M059J (cell line): Measurements from ENCODE around the gene NCAM2. TPM values are rescaled to one million over a fixed set of nuclear protein-coding genes. Genes with fewer than 3 reads are reported as not detected.

ENCODE experiments used
- DNase-seq: peaks from one replicate; pipeline ENCODE4 v3.0.0-alpha.2; 2012; ENCODE audit warnings: low read depth
- total RNA-seq: library from RNA; depleted of rRNA; stranded (reverse); fragments of >200 nt; shearing (Covaris generic); gene quantifications from 2 replicates; pipeline ENCODE4 v1.2.3, GENCODE V29; 2014; rRNA removed

NCAM2 gene
- 2.4 and 3.1 TPM in 2 replicates for total RNA-seq

DNA sequence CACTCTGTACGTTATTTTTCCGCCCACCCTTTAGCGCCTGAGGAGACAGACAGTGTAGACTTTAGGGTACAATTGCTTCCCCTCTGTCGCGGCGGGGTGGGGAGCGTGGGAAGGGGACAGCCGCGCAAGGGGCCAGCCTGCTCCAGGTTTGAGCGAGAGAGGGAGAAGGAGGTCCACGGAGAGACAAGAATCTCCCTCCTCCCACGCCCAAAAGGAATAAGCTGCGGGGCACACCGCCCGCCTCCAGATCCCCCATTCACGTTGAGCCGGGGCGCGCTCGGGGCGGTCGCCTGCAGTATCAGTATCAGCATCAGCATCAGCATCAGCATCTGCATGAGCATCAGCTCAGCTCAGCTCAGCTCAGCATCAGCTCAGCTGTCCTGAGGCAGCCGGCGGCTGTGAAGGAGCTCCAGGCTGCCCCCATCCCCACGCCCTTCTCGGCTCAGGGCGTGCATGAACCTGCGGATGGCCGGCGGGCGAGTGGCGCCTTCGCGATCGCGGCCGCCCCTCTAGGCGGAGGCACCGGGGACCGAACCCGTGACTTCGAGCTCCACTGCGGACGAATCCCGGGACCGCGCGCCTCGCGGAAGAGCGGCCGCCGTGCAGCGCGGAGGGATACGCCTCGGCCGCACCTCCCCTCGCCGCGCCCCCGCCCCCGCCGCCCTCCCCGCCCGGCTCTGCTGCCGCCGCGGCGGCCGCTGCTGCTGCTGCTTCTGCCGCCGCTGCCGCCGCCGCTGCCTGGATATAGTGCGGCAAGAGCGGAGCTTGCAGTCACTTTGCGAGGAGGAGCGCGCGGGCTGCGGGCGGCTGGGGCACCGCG lies at the start of gene NCAM2:
Gene NCAM2 (plus strand): TSS at position 774 of the 820 bp plus-strand sequence.
- peak; percentile 40 for DNase-seq

DNA sequence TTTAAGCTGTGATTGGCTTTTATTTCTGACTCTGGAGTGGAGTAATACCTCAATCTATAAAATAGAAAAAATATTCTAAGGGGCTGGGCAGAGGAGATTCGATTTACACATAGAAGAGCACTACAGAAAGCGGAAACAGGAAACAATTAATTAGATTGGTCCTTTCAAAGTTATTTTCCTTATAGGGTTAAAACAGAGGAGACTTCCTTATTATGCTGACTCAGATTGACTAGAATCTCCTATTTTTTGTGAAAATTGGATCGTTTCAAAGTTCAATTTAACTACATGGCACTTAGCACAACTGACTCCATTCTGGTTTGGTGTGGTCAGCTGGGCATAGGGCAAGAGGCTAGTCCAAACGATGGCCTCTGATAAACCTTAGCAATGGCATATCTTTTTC lies 48.3 kb upstream of the NCAM2 start:
- no peak for DNase-seq

DNA sequence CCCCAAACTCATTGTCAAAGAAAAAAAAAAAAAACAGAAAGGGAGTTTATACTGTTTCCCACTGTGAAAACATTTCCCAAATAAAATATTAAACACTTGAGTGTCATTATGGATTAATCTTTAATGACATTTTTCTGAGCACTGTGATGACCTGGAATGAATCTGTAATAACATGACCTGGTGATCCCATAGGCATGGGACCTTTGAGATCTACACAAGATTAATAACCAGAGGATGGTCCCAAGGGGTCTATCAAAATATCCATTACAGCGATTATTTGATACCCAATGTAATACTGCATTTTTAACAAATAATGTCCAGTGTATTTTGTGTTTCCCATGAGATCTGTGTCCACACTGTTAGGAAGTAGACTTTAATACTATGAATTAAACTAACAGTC lies 32.4 kb upstream of the NCAM2 start:
- DNase-seq = no peak

DNA sequence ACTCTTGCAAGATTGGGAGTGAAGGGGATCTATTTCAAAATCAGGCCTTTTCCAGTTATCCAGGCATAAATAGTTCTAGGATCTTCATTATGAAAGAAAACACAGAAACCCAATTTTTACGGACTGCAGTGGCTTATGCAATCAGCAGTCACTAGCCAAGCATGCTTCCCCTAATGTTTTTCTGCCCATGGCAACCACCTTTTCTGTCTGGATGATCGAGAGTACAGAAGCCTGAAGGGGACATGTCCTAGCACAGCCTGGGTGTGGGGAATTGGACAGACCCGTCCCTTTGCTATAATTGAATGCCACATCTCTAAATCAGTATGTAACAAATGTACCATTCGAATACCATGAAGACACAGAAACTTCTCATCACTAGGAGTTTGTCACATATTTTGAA lies 29.8 kb upstream of the NCAM2 start:
- peak; percentile 2 for DNase-seq

DNA sequence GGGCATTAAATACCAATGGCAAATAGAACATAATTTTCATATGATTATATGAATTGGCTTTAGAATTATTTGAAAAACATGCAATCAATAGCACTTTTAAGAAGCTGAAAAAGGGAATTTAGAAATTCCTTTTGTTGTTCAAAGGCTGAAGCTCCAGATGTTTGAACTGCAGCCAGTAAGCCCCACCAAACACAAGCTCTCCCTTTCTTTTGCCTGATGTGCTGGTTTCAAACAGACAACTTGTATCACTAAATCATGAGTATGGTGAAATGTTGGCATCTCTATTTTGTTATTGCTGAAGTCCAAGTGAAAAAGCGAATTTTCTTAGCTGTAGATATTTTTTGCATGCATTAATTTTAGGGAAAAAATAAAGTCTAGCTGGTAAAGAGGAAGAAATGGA lies 27.5 kb upstream of the NCAM2 start:
- no peak for DNase-seq

DNA sequence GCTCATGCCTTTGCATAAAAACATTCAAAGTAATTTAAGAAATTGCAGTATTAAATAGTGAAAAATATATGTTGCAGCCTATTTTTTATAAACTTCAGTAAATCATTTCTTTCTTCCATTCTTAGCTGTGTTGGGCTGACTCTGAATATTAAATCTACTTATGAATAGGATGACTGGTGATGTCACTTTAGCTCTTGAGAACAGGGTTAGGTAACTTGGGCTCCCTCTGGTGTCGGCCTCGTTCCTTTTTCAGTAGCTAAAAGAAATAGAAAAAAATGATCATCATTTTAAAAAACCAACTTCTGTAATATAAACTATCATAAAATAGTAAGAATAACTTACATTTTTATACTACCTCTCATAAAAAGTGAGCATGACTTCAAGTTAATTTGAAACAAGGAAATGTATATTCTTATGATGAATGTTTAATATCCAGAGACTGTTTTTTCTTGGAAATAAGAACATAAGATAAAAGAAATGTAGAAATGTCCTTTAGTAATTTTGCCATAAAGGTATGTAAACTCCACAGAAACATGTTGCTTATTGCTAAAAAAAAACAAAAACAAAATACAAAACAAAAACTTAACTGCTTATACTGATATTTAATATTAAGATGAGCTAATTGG lies 26.8 kb upstream of the NCAM2 start:
- peak; percentile 37 for DNase-seq

DNA sequence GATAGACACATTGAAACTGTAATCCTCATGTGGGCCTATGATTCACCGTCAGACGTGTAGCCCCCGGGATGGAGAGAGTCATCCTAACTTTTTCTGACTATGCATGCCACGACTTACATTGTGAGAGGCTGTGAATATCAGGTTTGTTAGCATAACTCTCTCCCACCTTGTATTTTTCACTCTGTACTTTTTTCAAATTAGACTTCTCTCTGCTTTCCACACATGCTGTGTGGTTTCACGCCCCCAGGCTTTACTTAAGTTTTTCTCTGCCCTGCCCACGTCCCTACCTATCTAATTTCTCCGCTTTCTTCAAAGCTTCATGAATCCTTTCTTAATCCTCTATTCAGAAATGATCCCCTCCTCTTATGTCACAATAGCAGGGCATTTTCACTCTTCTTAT lies 3.4 kb upstream of the NCAM2 start:
- no peak for DNase-seq

DNA sequence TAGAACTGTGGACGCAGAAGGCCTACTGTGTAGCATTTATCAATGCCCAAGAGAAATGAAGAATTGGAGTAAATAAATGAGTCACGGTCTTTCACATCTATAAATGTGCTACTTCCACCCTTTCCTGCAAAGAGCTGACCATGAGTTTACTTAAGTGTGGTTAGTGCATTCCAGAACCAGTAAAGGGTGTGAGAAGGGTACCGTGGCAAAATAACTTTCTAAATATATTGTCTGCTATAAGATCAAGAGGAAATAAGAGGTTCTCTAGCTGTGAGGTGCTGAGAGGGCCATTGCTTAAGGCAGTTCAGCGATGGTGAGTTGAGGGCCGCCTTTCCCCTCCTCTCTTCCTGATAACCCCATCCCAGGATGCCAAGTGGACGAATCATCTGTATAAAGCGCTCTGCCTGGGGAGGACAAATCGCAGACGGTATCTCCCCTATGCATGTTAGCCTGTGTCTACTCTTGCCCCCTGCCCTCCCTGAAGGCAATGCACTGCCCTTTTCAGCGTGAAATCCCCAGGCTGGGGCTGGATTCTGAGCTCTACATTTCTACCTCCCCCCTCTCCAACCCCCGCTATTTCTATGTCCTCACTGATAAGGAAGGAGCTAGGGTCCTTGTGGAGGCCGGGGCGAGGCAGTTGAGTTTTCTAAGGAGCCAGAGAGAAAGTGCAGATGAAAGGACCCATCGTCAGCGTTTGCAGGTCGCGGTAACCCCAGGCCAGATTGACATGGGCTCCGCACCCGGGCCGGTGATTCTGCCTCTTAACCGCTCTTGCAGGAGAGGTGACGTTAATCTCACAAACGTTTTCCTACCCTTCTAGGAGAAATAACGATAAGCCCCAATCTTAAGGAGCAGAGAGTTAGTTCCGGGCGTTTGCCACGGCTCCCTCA lies 1.5 kb upstream of the NCAM2 start:
- peak; percentile 58 for DNase-seq

DNA sequence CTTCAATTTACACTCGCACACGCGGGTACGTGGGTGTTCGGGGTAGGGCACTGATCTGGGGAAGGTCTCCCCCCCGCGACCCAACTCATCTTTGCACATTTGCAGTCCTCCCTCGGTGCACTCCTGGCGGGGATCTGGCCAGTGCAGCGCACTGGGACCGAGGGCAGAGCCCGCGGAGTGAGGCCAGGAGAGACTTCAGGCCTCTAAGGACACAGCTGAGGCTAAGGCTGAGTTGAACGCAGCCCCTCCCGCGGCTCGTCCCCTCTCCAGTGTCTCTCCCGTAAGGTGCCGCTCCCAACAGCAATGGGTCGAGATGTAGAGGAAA lies 936 bp upstream of the NCAM2 start:
- DNase-seq = no peak

DNA sequence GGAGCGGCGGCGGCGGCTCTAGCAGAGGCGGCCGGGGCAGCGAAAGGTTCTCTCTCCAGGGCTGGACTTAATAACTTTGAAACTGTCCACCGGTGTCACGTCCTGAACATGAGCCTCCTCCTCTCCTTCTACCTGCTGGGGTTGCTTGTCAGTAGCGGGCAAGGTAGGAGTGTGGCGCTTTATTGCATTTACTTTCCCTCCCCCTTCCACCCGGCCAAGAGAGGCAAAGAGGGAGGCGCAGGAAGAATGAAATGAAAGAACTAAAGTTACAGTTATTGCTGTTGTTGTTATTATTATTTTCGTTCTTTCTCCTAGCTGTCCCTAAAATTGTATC lies 214 bp downstream of the NCAM2 start:
- no peak for DNase-seq

DNA sequence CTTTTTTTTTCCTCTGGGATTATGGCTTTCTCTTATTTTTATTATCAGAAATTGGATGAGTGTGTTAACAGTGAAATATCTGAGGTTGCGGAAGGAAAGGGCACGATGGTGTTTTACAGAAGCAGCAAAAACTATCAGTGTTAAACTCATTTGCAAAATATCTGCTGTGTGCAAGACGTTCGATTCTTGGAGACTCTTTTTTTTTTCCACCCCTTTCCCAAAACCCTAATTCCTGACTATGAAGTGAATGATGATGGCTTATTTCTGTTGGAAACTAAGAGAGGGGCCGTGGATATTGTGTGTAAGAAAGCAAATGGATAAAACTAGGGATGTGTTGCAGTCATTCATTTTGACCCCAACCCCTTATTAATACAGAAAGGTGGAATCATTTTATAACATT lies 677 bp downstream of the NCAM2 start:
- DNase-seq = no peak

DNA sequence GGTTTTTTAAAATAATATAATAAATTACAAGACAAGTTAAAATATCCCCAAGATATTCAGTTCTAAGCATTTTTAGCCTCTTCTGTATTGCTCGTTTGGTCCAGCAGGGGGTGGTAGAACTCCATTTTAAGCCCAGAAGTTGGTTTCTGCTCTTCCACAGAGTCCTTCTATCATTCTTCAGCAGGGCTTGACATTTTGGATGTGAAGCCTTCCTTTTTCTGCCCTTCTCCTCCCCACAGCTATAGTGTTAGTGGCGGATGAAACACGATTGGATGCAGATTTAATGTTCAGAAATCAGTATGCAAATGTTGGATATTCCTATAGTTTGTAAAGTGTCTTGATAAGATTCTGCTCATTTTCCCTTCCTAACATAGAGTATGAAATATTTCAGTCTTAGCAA lies 1.4 kb downstream of the NCAM2 start:
- peak; percentile 35 for DNase-seq

DNA sequence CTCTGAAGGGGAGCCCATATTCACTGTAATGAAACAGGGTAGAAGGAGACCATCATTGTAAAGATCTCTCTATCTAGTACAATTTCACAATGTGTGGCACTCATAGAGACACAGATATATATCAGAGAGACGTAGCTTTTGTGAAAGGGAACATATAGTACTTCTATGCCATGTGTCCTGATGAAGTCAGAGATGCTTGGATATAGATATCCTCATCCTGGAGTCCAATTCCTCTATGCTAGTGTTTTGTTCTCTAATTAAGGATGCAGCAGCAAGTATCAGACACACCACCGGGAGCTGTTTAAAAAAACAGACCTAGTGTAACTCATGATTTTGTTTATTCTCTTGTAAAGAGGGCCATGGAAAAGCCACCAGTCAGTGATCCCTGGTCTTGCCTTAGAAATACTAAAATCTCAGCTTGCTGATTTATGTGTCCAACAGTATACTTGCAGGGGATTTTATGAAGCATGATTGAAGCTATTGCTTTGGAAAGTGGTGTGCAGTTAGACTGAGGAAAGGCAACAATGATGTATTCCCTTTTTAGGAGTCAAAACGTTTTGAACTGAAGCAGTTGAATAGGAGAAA lies 2.5 kb downstream of the NCAM2 start:
- no peak for DNase-seq

DNA sequence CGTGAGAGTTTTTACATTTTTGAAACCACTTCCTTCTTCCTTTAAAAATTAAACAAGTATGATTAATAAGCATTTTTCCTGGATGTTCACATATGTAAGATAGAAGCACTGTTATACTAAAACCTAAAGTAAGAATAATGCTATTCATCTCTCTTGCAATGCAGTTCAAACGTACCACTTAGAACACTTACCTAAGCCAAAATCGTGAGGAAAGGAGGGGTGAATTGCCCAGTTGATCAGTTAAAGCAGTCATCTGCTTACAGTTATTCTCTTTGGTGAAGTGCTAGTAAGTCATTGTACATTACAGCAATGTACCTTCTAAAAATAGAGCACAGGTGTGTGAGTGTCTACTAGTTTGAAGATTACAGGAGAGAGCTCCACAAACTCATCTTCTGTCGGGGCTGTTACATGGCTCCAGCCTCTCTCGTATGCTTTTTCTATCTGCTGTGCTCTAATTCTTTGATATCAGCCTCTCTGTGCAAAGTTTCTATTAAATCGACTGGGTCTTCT lies 3.4 kb downstream of the NCAM2 start:
- DNase-seq = no peak

DNA sequence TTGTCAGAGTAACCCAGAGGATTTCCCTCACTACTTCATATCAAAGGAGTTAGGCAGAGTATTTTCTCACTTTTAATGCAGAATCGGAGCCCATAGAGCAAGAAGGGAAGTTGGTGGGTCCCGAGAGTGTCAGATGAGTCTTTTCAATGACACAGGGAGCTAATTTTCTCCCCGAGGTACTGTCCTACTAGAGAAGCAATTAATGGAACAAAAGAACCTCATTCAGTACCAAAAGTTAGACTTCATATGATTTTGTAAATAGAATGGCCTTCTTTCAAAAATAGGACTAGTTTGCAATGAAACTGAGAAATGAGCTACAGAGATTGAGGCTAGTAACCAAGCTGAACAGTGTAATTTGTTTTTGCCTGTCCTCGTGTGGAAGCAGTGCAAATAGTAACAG lies 3.9 kb downstream of the NCAM2 start:
- DNase-seq = no peak

DNA sequence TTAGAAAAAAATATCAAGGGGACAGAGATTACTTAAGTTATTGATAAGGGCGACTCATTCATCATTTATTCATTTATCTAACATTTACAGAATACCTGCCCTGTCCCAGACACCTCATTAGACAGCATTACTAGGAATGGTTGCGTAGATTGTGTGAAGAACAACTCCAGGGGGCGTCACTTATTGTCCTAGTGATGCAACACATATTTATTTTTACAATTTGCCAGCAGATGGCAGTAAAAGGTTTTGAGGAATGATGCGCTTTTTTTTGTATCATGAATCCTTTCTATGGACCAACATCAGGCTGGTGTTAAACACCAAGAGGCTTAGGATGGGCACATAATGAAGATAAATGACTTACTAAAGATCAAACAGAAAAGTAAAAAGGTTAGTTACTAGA lies 5.5 kb downstream of the NCAM2 start:
- DNase-seq = peak; percentile 52

DNA sequence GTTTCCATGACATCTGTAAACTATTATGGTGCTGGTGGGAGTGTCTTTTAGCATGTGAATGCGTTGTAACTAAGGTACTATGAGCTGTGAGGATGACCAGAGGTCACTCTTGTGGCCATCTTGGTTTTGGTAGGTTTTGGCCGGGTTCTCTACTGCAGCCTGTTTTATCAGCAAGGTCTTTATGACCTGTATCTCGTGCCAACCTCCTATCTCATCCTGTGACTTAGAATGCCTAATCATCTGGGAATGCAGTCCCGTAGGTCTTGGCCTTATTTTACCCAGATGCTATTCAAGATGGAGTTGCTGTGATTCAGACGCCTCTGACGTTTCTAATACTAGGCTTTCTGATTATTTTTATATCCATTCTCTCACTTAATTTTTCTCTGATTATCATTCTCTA lies 9.4 kb downstream of the NCAM2 start:
- DNase-seq = peak; percentile 81

DNA sequence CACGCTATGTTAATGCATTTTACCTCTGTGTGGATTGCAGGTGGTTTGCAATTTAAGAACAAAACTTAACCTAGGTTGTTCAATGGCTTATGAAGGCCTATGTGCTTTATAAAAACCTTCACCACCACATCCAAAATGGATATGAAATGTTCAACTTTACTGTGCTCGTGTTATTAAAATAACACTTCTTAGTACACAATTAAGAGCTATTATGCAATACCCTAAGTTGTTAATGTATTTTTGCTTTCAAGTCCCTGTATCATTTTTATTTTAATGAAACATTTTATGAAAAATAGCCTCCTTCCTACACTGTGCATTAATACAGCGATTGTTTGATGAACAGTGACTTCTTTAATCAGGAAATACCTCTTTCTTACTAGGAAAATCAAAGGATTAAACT lies 12.0 kb downstream of the NCAM2 start:
- DNase-seq = no peak

DNA sequence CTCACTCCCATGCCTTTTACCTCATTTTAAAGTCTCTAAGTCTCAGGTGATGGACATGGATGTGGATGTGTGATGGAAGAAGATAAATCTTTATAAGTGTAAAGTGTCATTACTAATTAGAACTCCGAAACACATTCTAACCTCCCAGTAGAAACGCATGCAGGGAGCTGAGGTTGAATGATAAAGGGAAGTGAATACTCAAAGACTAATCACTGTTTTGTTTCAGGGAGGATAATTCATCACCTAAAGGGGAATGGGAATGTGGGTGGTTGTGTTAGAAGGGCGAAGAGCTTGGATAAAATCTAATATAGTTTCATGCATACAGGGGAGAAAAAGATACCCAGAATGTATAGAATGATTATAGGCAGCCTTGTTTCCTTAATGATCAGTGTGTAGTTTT lies 12.5 kb downstream of the NCAM2 start:
- no peak for DNase-seq

DNA sequence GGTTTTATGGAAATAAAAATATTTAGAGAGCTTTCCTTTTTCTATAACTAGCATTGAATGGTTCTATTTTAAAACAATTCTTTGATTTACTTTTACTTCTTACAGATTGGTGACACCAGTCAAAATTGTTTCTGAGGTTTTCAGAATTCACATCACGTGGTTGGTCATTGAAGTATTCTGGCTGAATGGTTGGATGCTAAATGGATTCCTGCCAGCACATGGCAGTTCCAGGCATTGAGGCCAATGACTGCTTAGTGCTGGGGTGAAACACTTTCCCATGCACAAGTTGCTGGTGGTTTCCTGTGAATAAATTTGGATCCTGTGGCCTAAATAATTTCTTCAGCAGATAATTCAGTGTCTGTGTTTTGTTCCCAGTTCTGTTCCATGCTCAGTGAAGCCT lies 20.6 kb downstream of the NCAM2 start:
- peak; percentile 49 for DNase-seq

DNA sequence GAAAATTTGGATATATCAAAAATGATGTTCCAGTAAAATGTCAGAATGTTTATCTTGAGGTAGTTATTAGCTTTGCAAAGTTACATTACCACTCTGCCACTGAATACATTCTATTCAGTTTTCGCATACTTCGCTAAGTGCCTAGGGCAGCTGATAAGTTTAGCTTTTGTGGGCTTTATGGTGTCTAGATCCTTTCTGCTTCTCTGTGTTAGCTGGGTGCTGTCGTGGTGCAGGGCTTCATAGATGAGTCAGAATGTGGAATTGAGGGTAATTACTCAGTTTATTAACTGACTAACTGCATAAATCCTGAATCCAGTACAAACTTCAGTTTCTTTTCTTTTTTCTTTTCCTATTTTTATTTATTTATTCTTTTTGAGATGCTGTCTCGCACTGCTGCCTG lies 21.5 kb downstream of the NCAM2 start:
- peak; percentile 63 for DNase-seq

DNA sequence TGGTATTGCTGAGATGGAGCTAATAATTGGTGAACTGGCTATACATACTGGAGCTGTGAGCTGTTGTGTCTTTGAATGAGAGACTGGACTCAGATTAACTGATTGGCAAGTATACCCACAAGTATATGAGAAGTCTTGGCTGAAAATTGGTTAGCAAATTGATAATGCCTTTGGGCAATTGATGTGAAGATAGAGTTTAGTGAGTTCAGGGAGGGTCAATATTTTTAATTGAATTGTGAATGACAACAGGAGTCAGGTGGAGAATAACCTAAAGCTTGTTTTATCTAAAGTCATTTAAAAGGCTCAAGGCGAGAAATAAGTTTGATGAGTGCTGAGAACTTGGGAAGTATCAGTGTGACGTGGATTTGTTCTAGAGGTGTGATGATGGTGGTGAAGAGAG lies 27.5 kb downstream of the NCAM2 start:
- no peak for DNase-seq
